T-helper 17 cell (primary cell): ENCODE measurements around the gene RNF10. TPM values are rescaled to one million over a fixed set of nuclear protein-coding genes. Genes with fewer than 3 reads are reported as not detected.
"Not testable (repeated sequence)": the region's sequence is repeated elsewhere in the genome, so short reads cannot be mapped to it uniquely, and the experiment has no call there.

Experiments used
- ATAC-seq: fragments of 150-1000 bp; cut with Tn5 transposase; 2 replicates; pipeline ENCODE4 v1.10.0; 2021; ENCODE audit warnings: mild to moderate bottlenecking, moderate library complexity
- DNase-seq, 3 donors: peaks; one replicate each; pipeline versions ENCODE4 v3.0.0 to v3.0.0-alpha.2; 2020 to 2021
- H3K9me3 ChIP-seq: one replicate; pipeline ENCODE4 v1.7.0; 2013; ENCODE audit warnings: low read length, mild to moderate bottlenecking; ENCODE audit not compliant: control insufficient read depth, poor library complexity, severe bottlenecking
- H3K27ac Mint-ChIP-seq: one replicate; pipeline ENCODE4 v1.8.0; 2022; ENCODE audit warnings: mild to moderate bottlenecking, moderate library complexity, mixed read lengths
- H3K27me3 Mint-ChIP-seq: one replicate; pipeline ENCODE4 v1.8.0; 2022; ENCODE audit warnings: mixed read lengths
- H3K36me3 Mint-ChIP-seq: one replicate; pipeline ENCODE4 v1.8.0; 2022; ENCODE audit warnings: low read depth, mixed read lengths
- H3K4me1 Mint-ChIP-seq: one replicate; pipeline ENCODE4 v1.8.0; 2022; ENCODE audit warnings: mild to moderate bottlenecking, mixed read lengths
- H3K4me3 Mint-ChIP-seq: one replicate; pipeline ENCODE4 v1.8.0; 2022; ENCODE audit warnings: mild to moderate bottlenecking, moderate library complexity, mixed read lengths
- total RNA-seq, 4 donors: library from RNA in 2 of 4; stranded (reverse) in 2 of 4; gene quantifications; one replicate each; pipeline ENCODE4 v1.2.3 and lab custom pipeline; 2022 to 2026

Gene RNF10
- total RNA-seq, 2 donors from 2014 or later = 372 to 430 TPM

DNA sequence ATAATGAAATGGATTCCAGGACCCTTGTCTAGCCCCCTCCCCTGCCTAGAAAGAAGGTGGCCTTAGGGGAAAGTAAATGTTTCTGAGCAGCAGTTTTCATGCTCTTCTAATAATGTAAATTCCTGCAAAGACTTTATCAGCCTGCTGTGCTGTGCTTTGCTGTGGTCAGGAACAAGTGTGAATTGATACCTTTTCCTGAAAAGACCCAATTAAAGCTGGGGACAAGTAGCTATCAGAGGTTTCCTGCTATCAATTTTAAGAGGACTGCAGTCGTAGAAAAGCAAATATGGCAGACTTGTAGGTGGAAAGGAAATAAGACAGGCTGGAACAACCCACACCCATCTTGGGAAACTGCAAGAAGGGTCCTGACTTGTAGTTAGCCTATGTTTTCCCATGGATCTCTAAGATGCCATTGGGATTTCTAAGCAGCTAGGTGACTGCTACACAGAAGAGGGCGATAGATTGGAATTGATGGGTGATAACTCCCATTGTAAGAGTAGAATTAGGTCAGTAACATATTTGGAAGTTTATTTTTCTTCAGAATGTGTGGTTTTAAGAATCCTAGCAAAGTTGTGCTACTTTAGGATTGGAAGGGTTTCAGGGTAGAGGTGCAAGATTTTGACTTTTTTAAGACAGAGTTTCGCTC lies 35.2 kb upstream of the RNF10 start:
- H3K36me3 Mint-ChIP-seq = peaks cover 2% of the 10 kb centered on the region
- H3K27me3 Mint-ChIP-seq = no peaks in the 10 kb centered on the region
- peak overlapping the region; percentile 77 for H3K27ac Mint-ChIP-seq
- no peak for DNase-seq
- H3K4me3 Mint-ChIP-seq = no peak overlapping the region
- H3K4me1 Mint-ChIP-seq = peaks cover 33% of the 10 kb centered on the region
- H3K9me3 ChIP-seq = no peaks in the 10 kb centered on the region
- ATAC-seq = no peak

DNA sequence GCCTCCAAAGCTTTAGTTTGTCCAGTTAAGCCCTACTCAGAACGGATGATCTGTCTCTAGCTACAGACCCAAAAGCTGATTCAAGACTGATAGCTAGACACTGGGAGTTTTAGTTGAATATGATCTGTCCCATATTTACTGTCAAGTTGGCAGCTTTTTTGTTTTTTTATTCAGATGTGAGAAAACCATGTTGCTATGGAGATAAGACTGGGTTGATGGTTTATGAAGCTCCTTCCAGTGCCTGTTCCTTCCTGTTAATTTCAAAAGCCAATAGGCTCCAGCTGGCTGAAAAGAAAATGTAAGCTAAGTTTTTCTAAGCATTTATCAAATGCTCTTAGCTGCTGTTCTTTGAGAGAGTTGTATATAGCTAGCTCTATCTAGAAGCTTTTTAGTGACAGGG lies 33.6 kb upstream of the RNF10 start:
- DNase-seq (no peak), ATAC-seq (no peak)
- Mint-ChIP-seq H3K4me1 (peaks cover 26% of the 10 kb centered on the region), H3K4me3 (no peak overlapping the region), H3K27me3 (no peaks in the 10 kb centered on the region), H3K36me3 (peaks cover 2% of the 10 kb centered on the region), H3K27ac (peak overlapping the region; percentile 83)
- H3K9me3 ChIP-seq = no peaks in the 10 kb centered on the region

DNA sequence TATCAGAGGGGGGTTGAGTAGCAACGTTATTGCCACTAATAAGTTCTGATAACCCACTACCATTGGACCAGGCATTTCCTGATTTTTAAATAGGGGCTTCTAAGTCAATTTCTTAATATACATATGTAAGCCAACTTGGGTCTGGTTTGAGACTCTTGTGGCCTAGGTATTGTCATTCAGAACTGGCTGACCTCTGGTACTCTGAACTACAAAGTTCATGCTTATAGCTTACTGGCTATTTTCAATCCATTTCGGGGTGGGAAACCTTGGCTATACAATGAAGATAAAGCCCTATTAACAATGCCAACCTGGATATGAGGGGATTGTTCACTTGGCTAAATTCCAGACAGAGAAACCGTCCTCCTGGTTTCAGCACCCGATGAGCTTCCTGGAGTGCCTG lies 29.6 kb upstream of the RNF10 start:
- H3K4me3 Mint-ChIP-seq = no peak overlapping the region
- peaks cover 6% of the 10 kb centered on the region for H3K4me1 Mint-ChIP-seq
- ATAC-seq = no peak
- H3K27me3 Mint-ChIP-seq = no peaks in the 10 kb centered on the region
- no peaks in the 10 kb centered on the region for H3K9me3 ChIP-seq
- H3K36me3 Mint-ChIP-seq = peaks cover 5% of the 10 kb centered on the region
- DNase-seq = no peak
- no peak overlapping the region for H3K27ac Mint-ChIP-seq

DNA sequence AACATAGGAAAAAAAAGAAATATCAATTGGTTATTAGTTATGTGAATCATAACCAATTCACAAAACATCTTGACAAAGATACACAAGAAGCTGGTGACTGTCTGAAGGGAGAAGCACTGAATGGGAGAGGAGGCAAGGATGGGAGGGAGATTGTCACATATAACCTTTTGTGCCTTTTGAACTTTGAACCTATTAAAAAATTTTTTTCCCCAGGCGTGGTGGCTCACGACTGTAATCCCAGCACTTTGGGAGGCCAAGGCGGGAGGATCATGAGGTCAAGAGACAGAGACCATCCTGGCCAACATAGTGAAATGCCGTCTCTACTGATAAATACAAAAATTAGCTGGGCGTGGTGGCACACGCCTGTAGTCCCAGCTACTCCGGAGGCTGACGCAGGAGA lies 25.6 kb upstream of the RNF10 start:
- Mint-ChIP-seq H3K36me3 (peaks cover 3% of the 10 kb centered on the region), H3K27me3 (no peaks in the 10 kb centered on the region), H3K4me3 (no peak overlapping the region), H3K27ac (no peak overlapping the region), H3K4me1 (peaks cover 2% of the 10 kb centered on the region)
- ATAC-seq (no peak), DNase-seq (no peak)
- H3K9me3 ChIP-seq = no peaks in the 10 kb centered on the region

DNA sequence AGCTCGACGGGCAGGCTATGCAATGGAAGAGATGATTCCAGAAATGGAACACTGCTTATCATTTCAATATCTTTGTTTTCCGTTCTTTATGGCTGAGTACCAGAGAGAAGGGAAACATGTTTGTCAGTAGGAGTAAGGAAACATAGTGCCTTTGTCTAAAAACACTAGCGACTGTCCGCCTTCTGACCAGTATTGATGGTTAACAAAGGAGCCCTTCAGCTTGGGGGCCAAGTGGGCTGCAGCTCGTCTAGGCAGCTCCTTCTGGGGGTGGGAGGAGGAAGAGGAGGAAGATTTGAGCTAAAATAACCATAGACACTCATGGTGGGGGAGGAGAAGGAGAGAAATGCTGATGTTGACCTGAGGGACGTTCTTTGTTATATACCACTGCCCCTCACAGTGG lies 20.2 kb upstream of the RNF10 start:
- Mint-ChIP-seq H3K4me3 (peak overlapping the region; percentile 2), H3K27me3 (no peaks in the 10 kb centered on the region), H3K36me3 (peaks cover 2% of the 10 kb centered on the region), H3K27ac (no peak overlapping the region), H3K4me1 (peaks cover 2% of the 10 kb centered on the region)
- no peak for ATAC-seq
- DNase-seq = no peak
- no peaks in the 10 kb centered on the region for H3K9me3 ChIP-seq

DNA sequence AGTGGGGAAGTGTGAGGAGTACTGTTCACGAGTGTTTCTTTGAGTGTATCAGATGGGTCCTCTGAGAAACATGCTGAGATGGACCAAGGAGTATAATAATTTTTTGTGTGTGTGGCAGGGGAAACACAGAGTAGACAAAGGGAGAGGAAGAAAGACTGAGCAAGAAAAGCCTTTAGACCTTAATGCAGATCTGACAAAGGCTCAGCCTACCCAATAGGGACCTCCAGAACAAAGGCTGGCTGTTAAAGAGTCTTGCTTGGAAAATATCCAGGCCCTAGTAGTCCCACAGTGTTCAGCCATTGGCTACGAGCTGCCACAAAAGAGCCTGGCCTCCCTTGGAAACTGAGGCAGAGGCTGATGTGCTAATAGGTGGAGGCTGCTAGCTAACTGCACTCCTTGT lies 18.7 kb upstream of the RNF10 start:
- H3K27ac Mint-ChIP-seq = no peak overlapping the region
- no peaks in the 10 kb centered on the region for H3K9me3 ChIP-seq
- H3K4me3 Mint-ChIP-seq = no peak overlapping the region
- no peak for ATAC-seq
- no peaks in the 10 kb centered on the region for H3K27me3 Mint-ChIP-seq
- DNase-seq = no peak
- H3K36me3 Mint-ChIP-seq = peaks cover 2% of the 10 kb centered on the region
- H3K4me1 Mint-ChIP-seq = no peaks in the 10 kb centered on the region

DNA sequence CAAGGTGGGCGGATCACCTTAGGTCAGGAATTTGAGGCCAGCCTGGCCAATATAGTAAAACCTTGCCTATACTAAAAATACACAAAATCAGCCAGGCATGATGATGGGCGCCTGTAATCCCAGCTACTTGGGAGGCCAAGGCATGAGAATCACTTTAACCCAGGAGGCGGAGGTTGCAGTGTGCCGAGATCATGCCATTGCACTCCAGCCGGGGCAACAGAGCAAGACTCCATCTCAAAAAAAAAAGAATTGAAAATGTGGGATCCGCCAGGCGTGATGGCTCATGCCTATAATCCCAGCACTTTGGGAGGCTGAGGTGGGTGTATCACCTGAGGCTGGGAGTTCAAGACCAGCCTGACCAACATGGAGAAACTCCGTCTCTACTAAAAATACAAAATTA lies 14.8 kb upstream of the RNF10 start:
- H3K4me1 Mint-ChIP-seq, H3K27me3 Mint-ChIP-seq, H3K36me3 Mint-ChIP-seq, ATAC-seq, H3K4me3 Mint-ChIP-seq, H3K27ac Mint-ChIP-seq, H3K9me3 ChIP-seq, DNase-seq: not testable (repeated sequence)

DNA sequence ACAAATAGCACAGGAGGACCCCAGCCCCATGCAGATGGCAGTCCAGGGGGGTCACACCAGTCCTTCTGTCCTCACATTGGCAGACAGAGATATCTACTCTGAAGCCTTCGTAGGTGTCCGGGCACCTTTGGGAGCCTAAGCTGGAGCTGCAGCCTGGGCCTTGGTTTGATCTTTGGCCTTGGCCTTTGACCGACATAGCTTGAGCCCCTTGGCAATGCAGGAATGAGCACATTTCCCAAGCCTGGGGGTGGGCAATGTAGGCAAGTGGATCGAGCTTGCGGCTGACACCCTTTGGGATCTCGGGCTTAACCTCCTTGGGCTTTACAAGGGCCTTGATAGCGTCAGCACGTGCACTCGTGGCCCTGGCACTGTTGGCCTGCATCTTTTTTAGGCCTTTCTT lies 11.6 kb upstream of the RNF10 start:
- peaks cover 4% of the 10 kb centered on the region for H3K4me1 Mint-ChIP-seq
- no peaks in the 10 kb centered on the region for H3K9me3 ChIP-seq
- no peak overlapping the region for H3K4me3 Mint-ChIP-seq
- H3K27me3 Mint-ChIP-seq = no peaks in the 10 kb centered on the region
- H3K36me3 Mint-ChIP-seq = no peaks in the 10 kb centered on the region
- no peak overlapping the region for H3K27ac Mint-ChIP-seq
- ATAC-seq (no peak), DNase-seq (no peak)

DNA sequence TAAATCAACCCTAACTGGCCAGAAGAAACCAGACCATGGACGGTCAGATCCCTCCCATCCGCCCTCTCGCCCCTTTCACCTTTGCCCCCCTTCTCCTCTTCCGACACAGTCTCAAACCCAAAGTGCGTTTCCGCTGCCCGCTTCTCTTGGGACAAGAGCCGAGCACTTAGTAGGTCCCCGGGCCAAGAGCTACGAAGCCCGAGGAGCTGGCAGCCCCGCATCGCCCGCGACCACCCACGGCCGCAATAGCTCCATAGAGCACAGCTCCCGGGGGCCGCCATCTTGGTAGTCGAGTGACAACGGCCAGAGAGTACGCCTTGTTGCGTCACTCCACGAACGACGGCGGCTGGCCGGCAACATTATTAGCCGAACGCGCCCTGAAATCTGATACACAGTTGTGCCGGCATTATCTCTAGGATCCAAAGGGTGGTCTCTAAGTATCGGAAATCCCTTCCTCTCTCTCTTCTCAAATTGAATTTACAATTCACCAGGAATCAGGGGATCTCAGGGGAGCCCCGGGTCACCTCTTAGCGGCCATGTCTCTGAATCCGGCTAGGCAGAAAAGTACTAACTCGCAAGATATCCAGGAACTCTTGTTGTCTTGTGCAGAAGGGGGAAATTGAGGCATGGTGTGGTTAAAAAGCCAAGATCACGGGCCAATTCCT lies 5.2 kb upstream of the RNF10 start, which contains the start of gene COQ5:
Gene COQ5 (minus strand): TSS at position 298 of the 665 bp plus-strand sequence. CDS start 17 bp downstream, at position 281.
- Mint-ChIP-seq H3K27me3 (no peaks in the 10 kb centered on the region), H3K27ac (peak within 1 kb of the TSS; percentile 99), H3K4me1 (peaks cover 16% of the 10 kb centered on the region), H3K4me3 (peak within 1 kb of the TSS; percentile 100), H3K36me3 (peaks cover 2% of the 10 kb centered on the region)
- DNase-seq (peak; percentile 63 to 70 (median 64)), ATAC-seq (peak; percentile 97)
- H3K9me3 ChIP-seq = no peaks in the 10 kb centered on the region

DNA sequence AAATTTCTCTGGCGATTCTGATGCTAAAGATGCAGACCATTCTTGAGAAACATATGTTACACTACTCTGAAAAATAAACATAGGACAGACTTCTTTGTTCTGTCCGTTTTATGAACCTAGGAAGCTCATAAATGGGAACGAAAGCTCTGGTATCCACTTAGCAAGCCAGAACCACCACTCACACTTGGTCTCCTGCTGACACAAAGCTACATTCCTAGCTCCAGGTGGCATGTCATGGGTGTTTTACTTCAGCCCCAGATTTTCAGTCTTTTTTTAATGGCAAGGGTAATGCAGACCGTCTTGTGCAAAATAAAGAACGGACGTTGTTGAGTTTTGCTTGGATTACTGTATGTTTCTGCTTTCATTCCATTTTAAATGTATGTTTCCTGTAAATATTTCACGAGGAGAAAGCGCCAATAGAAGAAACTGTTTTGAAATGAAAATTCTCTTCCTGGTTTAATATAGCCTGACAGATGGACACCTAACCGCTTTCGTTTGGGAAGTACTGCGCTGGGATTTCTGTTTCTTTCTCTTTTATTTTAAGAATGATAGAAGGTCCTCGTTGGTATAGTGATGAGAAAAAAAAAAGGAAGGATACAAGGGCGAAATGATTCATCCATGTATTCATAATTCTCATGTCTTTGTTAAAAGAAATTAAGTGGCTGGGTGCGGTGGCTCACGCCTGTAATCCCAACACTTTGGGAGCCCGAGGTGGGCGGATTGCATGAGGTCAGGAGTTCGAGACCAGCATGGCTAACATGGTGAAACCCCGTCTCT lies 4.3 kb upstream of the RNF10 start:
- Mint-ChIP-seq H3K4me1 (peaks cover 18% of the 10 kb centered on the region), H3K4me3 (peak overlapping the region; percentile 100), H3K36me3 (peaks cover 4% of the 10 kb centered on the region), H3K27ac (peak overlapping the region; percentile 99), H3K27me3 (no peaks in the 10 kb centered on the region)
- ATAC-seq (no peak), DNase-seq (no peak)
- H3K9me3 ChIP-seq = no peaks in the 10 kb centered on the region

DNA sequence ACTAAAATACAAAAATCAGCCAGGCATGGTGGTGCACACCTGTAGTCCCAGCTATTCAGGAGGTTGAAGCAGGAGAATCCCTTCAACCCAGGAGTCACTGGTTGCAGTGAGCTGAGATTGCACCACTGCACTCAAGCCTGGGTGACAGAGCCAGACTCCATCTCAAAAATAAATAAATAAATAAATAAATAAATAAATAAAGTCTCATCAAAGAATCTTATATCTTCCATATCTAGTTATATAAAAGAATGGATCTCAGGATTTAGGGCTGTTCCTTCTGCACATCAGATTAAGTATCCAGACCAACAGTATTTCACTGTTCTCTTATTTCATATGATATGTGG lies 3.8 kb upstream of the RNF10 start:
- H3K36me3 Mint-ChIP-seq, H3K27me3 Mint-ChIP-seq, DNase-seq, H3K9me3 ChIP-seq, ATAC-seq: not testable (repeated sequence)
- Mint-ChIP-seq H3K4me1 (peaks cover 21% of the 10 kb centered on the region), H3K4me3 (peak overlapping the region; percentile 100), H3K27ac (peak overlapping the region; percentile 99)

DNA sequence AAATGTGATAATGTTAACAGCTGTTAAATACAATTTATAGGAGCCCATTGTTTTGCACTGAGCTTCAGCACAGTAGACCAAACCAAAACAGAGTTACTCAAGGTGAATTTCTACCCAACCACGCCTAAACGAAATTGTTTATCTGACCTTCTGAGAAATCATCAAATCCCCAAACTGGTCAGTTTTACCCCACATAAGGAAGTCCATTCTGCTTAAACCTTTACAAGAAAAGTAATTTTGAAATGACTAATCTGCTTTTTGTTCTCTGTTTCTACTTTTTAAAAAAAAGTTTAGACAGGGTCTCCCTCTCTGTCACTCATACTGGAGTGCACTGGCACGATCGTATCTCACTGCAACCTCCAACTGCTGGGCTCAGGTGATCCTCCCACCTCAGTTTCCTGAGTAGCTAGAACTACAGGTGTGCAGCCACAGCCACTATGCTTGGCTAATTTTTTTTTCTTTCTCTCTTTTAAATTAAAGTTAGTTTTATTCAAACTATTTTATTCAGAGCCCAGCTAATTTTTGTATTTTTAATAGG lies 1.4 kb upstream of the RNF10 start:
- H3K27me3 Mint-ChIP-seq = no peaks in the 10 kb centered on the region
- ATAC-seq (no peak), DNase-seq (no peak)
- no peak overlapping the region for H3K4me3 Mint-ChIP-seq
- no peak overlapping the region for H3K27ac Mint-ChIP-seq
- no peaks in the 10 kb centered on the region for H3K9me3 ChIP-seq
- H3K4me1 Mint-ChIP-seq = peaks cover 33% of the 10 kb centered on the region
- H3K36me3 Mint-ChIP-seq = peaks cover 4% of the 10 kb centered on the region
